ENCODE results near the gene FCN1.
"Not testable (repeated sequence)": the region's sequence is repeated elsewhere in the genome, so short reads cannot be mapped to it uniquely, and the experiment has no call there.

Gene FCN1

GRCh38 chr9:134871697-134872340 is 45.9 kb downstream of the FCN1 start:
- DNase-seq (ENCODE audit: low spot score): no peak

DNA sequence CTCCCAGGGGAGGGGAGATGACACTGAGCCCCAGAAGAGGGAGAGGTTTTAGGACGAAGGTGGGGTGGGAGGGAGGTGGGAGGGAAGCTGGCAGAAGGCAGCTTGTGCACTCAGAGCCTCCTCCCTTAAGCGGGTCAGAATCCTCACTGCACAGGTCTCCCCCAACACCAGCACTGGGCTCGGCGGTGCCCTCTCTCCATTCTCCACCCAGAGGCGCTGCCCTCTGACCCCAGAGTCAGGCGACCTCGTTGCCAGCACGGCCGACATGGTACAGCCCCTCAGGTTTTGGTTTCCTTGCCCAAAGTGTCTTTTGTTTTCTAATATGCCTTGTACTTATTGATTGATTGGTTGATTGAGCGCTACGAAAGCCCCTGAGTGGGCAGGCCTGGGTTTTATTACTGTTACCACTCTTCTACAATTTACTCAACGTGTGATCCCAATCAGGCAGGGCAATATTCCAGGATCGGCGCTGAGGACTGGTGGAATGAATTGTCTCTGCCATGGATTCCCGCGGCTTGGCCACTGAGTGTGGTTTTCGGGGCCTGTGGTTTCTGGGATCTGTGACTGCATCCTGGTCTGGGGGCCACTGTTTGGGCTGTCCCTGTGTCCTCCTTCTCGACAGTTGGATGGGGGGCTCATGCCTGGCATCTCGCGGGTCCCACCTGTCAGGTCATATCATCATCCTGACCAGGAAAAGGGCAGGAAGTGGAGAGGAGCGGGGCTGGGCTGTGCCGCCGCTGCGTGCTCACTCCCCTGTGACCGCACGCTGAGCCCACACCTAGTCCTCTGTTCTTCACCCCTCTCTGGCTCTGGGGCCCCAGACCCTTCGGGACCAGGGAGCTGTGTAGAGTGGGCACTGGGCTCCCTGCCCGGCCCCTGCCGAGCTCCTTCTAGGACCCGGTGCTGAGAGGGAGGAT is 46.7 kb downstream of the FCN1 start:
- no peak for DNase-seq (ENCODE audit: low spot score)

DNA sequence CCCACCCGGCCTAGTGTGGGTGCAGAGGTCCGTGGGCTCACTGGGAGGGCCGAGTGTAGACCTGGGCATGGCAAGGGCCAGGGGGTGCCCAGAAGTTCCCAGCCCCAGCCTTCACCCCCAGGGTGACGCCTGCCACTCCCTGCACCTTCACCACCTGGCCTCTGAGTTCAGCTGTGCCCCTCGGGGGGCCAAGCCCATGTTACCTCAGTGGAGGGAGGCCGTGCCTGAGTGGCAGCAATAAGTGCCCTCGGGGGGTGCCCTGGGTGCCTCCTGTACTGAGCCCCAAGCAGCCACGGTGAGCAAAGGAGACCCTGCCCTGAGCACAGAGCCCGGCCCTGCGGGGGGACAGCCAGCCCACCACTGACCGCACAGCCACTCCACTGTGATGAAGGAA is 47.4 kb downstream of the FCN1 start:
- DNase-seq (ENCODE audit: low spot score): no peak

- DNase-seq (ENCODE audit: low spot score): no peak
Measured at GRCh38 chr9:134869554-134870300, 48.0 kb downstream of the FCN1 start.

- DNase-seq (ENCODE audit: low spot score): no peak
Measured at GRCh38 chr9:134868751-134869553, 48.8 kb downstream of the FCN1 start.

DNA sequence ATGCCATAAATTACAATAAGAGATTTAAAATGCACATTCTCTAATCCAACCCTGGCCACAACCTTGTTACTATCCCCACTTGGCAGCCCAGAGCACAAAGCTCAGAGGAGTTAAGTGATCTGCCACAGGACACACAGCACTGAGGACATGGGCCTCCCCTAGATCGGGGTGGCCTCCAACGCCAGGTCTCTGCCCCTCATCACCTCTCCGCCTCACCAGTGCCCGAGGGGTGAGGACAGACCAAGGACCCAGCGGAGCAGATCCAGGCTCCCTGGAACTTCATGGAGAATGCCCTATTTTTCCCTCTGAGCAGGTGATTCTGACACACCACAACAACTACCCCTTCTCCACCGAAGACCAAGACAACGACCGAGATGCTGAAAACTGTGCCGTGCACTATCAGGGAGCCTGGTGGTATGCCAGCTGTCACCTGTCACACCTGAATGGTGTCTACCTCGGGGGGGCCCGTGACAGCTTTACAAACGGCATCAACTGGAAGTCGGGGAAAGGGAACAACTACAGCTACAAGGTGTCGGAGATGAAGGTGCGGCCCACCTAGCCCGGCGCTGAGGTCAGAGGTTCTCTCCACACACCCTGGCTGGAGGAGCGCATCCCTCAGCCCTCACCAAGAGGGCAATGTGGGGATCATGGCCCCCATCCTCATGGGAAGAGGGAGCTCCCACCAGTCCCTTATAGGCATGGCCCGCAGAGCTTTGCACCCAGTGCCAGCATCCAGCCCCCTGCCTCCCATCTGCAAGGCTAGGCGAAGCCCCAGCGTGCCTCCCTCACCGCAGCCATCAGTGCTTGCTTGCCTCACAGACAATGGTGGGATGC is 49.6 kb downstream of the FCN1 start:
- no peak for DNase-seq (ENCODE audit: low spot score)

DNA sequence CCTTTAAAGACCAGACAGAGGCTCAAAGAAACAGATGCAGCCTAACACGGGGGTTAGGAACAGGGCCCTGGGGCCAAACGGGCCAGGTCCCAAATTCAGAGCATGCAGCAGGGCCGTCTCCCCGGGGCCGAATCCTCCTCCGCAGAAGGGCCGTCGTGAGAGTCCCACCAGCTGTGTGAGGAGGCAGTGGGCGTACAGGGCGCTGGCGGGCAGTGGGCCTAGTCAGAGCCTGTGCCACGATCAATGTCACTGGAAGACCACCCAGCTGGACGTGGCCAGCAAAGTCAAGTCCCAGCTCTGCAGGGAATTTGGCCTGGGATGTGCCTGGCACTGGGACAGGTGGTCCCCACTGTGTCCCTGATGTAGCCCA is 52.9 kb downstream of the FCN1 start:
- no peak for DNase-seq (ENCODE audit: low spot score)

- DNase-seq (ENCODE audit: low spot score): no peak
Measured at GRCh38 chr9:134863941-134864820, 53.5 kb downstream of the FCN1 start.

DNA sequence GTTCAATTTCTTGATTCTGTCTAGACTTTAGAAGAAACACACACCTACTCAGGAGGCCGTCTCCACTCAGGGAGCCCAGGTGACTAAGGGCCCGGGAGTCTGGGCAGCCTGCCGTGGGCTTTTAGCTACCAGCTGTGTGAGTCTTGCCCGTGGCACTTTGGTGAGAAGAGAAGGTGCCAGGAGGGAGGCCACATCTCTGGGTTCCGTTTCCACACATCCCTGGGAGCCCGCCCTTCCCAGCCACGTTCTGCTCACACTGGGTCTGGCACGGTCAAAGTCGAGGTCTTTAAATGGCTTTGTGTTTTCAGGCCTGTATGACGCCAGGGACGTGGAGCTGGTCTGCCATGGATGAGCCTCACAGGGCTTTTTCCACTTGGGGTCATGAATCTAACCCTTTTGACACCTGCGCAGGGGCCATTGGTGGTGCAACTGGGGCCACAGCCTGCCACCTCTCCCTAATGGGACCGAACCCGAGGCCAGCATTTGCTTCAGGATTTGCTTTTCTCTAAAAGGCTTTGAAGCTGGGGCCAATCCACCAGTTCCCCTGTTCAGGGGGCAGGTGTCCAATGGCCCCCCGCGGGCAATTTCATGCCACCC is 54.3 kb downstream of the FCN1 start:
- no peak for DNase-seq (ENCODE audit: low spot score)

DNA sequence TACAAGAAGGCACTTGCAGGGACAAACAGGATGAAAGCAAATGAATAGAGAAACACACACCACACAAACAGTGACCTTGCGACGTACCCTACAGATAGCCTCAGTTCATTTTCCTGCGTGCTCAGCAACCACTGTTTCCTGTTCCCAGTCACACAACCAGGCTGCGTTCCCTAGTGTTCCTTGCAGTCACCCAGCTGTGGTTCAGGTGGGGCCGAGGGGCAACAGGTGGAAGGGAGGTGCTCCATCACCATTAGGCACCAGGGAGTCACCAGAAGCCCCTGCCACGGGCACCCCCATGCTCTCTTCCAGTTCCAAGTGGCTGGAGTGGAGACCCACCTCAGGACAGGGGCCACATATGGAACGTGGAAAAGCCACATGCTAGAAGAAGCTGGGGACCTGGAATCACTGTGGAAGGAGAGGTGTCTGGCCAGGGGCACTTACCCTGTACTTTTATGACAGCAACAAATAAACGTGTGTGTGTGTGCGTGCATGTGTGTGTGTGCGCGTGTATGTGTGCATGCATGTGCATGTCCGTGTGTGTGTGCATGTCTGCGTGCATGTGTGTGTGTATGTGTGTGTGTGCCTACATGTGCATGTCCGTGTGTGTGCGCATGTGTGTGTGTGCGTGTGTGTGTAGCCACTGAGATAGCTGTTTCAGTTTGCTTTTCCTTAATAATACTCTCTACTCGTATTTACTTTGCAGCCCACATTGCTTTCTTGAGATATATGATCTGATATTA is 55.9 kb downstream of the FCN1 start:
- no peak for DNase-seq (ENCODE audit: low spot score)

GRCh38 chr9:134860510-134860909 is 57.2 kb downstream of the FCN1 start:
- no peak for DNase-seq (ENCODE audit: low spot score)

GRCh38 chr9:134858051-134858841 is 59.5 kb downstream of the FCN1 start:
- no peak for DNase-seq (ENCODE audit: low spot score)

DNA sequence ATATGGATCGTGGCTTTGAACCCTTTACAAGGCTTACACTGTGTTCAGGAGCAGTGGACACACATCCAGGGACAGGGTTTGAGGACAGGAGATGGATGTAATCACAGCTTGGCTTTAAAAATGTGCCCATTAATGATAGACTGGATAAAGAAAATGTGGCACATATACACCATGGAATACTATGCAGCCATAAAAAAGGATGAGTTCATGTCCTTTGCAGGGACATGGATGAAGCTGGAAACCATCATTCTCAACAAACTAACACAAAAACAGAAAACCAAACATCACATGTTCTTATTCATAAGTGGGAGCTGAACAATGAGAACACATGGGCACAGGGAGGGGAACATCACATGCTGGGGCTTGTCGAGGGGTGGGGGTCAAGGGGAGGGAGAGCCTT is 60.3 kb downstream of the FCN1 start:
- not testable (repeated sequence) for DNase-seq (ENCODE audit: low spot score)

GRCh38 chr9:134855900-134856377 is 61.8 kb downstream of the FCN1 start:
- DNase-seq (ENCODE audit: low spot score): no peak

Measured in pons (tissue), 1 donor.